ENCODE data around the gene NRIP3. TPM values are rescaled to one million over a fixed set of nuclear protein-coding genes. Genes with fewer than 3 reads are reported as not detected.
"Not testable (repeated sequence)": the region's sequence is repeated elsewhere in the genome, so short reads cannot be mapped to it uniquely, and the experiment has no call there.

The NRIP3 gene
- total and polyA plus RNA-seq, 9 donors: 0.76 to 1.6 (median 1.00) TPM

DNA sequence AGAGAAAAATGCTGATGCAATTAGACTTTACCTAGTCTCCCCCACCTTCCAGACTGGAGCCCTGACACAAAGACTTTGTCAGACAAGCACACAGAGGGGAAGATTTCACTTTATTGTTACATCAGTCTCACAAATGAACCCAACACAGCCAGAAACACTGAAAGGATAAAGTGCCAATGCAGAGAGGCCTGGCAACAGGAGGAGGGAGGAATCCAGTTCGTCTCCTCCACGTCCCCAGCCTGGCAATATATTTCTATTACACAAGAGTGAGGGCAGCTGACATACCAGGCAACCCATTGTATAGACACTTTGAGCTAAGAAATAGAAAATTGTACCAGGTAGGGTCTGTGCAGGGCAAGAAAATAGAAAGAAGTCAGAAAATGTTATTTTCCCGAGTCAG, 23.3 kb downstream of the NRIP3 start:
- H3K4me3 ChIP-seq (ENCODE audit: low read length): no peak overlapping the region
- H3K27me3 ChIP-seq (ENCODE audit: control insufficient read depth, insufficient read depth, low read length): no peaks in the 10 kb centered on the region
- no peaks in the 10 kb centered on the region for H3K36me3 ChIP-seq (ENCODE audit: control insufficient read depth, insufficient read depth, low read length)
- H3K4me1 ChIP-seq (ENCODE audit: control insufficient read depth, insufficient read depth, low read length): no peaks in the 10 kb centered on the region
- no peak for DNase-seq
- no peaks in the 10 kb centered on the region for H3K9me3 ChIP-seq (replicated peaks; ENCODE audit: control insufficient read depth, low read depth, low read length)
- H3K27ac ChIP-seq (ENCODE audit: low read length): no peak overlapping the region
- WGBS (ENCODE audit: insufficient coverage): no CpG with 5 or more reads among the region's 3 CpGs

DNA sequence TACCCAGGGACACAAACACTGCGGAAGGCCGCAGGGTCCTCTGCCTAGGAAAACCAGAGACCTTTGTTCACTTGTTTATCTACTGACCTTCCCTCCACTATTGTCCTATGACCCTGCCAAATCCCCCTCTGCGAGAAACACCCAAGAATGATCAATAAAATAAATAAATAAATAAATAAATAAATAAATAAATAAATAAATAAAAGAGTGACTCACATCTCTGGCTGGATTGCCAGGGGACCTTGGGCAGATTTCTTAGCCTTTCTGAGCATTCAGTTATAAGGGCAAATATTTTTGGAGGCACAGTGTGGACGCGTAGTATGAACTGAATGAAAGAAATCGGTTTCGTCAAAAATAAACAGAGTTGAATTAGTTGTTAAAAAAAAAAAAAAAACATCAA, 24.4 kb downstream of the NRIP3 start:
- H3K9me3 ChIP-seq (replicated peaks; ENCODE audit: control insufficient read depth, low read depth, low read length); H3K27ac ChIP-seq (ENCODE audit: low read length); H3K36me3 ChIP-seq (ENCODE audit: control insufficient read depth, insufficient read depth, low read length); H3K27me3 ChIP-seq (ENCODE audit: control insufficient read depth, insufficient read depth, low read length); H3K4me3 ChIP-seq (ENCODE audit: low read length); DNase-seq; H3K4me1 ChIP-seq (ENCODE audit: control insufficient read depth, insufficient read depth, low read length): not testable (repeated sequence)
- no CpG with 5 or more reads among the region's 7 CpGs for WGBS (ENCODE audit: insufficient coverage)

DNA sequence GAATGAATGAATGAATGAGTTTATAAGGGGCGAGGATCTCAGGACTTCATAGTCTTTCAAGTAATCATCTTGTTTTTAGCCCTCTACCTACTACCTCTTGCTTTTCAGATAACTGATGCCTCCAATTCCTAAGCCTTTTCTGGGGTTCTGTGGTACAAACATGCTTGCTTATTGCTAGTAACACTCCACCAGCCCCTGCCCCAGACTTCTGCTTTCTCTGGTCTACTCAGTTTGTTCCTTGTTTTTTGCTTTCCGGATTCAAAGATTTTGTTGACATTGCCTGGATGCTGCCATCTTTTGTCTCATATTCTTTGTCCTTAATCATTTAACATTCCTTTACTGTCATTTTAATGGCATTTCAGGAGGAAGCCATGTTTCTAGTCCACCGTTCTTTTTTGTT, 30.7 kb downstream of the NRIP3 start:
- no peak for DNase-seq
- Histone ChIP-seq H3K9me3 (replicated peaks; ENCODE audit: control insufficient read depth, low read depth, low read length) (no peaks in the 10 kb centered on the region), H3K36me3 (ENCODE audit: control insufficient read depth, insufficient read depth, low read length) (no peaks in the 10 kb centered on the region), H3K4me1 (ENCODE audit: control insufficient read depth, insufficient read depth, low read length) (no peaks in the 10 kb centered on the region), H3K27me3 (ENCODE audit: control insufficient read depth, insufficient read depth, low read length) (no peaks in the 10 kb centered on the region), H3K4me3 (ENCODE audit: low read length) (no peak overlapping the region), H3K27ac (ENCODE audit: low read length) (no peak overlapping the region)
- WGBS (ENCODE audit: insufficient coverage): 82% methylated on average over 1 of the region's 3 CpGs

DNA sequence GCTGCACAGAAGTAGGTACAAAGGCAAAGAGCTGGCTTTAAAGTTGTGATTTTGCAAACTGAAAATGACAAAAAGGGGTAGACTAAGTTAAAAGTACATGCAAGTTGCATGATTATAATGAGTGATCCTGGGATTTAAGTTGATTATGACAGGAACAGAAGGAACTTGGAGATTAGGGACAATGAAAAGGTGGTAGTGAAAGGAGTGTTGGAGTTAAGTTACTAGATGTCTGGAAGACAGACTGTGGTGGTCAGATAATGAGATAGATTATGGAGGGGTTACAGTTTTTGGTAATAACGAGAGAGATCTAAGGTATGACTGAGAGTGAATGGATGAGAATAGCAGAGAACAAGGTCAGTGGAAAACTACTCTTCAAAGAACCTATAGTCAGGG, 31.9 kb downstream of the NRIP3 start:
- no peak overlapping the region for H3K4me3 ChIP-seq (ENCODE audit: low read length)
- H3K9me3 ChIP-seq (replicated peaks; ENCODE audit: control insufficient read depth, low read depth, low read length): no peaks in the 10 kb centered on the region
- H3K27ac ChIP-seq (ENCODE audit: low read length): no peak overlapping the region
- WGBS (ENCODE audit: insufficient coverage): no CpG with 5 or more reads among the region's 1 CpG
- H3K36me3 ChIP-seq (ENCODE audit: control insufficient read depth, insufficient read depth, low read length): peaks cover 6% of the 10 kb centered on the region
- DNase-seq: no peak
- H3K27me3 ChIP-seq (ENCODE audit: control insufficient read depth, insufficient read depth, low read length): no peaks in the 10 kb centered on the region
- no peaks in the 10 kb centered on the region for H3K4me1 ChIP-seq (ENCODE audit: control insufficient read depth, insufficient read depth, low read length)

DNA sequence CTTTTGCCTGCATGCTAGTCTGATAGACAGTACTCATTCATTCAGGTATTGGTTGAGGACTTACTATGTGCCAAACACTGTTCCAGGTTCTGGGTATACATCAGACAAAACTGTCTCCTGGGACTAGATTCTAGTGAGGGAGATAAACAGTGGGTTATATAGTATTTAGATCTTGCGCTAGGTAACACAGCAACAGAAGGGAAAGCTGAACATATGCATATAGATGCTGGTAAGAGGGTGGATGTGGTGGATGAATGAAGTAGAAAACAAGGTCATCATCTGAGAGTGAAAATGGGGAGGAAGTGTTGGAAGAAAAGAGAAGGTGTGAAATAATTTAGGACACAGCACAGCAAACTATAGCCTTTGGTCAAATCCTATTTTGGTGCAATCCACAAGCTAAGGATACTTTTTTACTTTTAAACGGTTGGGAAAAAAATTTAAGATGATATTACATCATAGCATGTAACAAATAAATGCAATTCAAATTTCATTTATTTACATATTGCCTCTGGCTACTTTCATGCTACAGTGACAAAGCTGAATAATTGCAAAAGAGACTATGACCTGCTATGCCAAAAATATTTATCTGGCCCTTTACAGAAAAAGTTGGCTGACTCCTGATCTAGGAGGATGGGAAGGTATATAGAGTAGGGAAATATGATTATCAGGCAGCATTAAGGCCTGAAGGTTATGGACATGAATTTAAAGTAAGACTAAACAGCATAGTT, 32.4 kb downstream of the NRIP3 start:
- H3K36me3 ChIP-seq (ENCODE audit: control insufficient read depth, insufficient read depth, low read length): peaks cover 6% of the 10 kb centered on the region
- H3K4me3 ChIP-seq (ENCODE audit: low read length): no peak overlapping the region
- H3K4me1 ChIP-seq (ENCODE audit: control insufficient read depth, insufficient read depth, low read length): no peaks in the 10 kb centered on the region
- H3K27me3 ChIP-seq (ENCODE audit: control insufficient read depth, insufficient read depth, low read length): no peaks in the 10 kb centered on the region
- 78% methylated on average over 1 of the region's 2 CpGs for WGBS (ENCODE audit: insufficient coverage)
- no peak for DNase-seq
- no peaks in the 10 kb centered on the region for H3K9me3 ChIP-seq (replicated peaks; ENCODE audit: control insufficient read depth, low read depth, low read length)
- no peak overlapping the region for H3K27ac ChIP-seq (ENCODE audit: low read length)

DNA sequence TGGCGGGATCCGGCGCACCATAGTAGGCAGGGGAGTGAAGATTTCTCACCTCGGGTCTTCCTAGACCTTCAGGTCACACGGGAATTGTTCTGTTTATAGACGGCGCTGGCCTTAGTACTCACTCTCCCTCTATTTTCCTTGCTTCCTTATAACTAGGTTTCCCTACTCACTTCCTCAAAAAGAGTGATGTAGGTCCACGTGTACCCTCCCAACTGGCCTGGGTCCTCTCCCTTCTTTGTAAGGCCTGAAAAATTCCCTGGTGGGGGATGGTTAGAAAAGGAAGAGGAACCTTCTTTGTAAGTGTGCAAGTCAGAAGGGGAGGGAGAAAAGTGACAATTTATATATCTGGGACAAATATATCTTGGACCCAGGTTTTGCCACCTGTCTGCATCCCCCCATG, 36.6 kb downstream of the NRIP3 start:
- Histone ChIP-seq H3K27me3 (ENCODE audit: control insufficient read depth, insufficient read depth, low read length) (no peaks in the 10 kb centered on the region), H3K9me3 (replicated peaks; ENCODE audit: control insufficient read depth, low read depth, low read length) (no peaks in the 10 kb centered on the region), H3K4me1 (ENCODE audit: control insufficient read depth, insufficient read depth, low read length) (peaks cover 16% of the 10 kb centered on the region), H3K4me3 (ENCODE audit: low read length) (no peak overlapping the region), H3K36me3 (ENCODE audit: control insufficient read depth, insufficient read depth, low read length) (peaks cover 6% of the 10 kb centered on the region), H3K27ac (ENCODE audit: low read length) (no peak overlapping the region)
- no peak for DNase-seq
- WGBS (ENCODE audit: insufficient coverage): 100% methylated on average over 1 of the region's 8 CpGs

DNA sequence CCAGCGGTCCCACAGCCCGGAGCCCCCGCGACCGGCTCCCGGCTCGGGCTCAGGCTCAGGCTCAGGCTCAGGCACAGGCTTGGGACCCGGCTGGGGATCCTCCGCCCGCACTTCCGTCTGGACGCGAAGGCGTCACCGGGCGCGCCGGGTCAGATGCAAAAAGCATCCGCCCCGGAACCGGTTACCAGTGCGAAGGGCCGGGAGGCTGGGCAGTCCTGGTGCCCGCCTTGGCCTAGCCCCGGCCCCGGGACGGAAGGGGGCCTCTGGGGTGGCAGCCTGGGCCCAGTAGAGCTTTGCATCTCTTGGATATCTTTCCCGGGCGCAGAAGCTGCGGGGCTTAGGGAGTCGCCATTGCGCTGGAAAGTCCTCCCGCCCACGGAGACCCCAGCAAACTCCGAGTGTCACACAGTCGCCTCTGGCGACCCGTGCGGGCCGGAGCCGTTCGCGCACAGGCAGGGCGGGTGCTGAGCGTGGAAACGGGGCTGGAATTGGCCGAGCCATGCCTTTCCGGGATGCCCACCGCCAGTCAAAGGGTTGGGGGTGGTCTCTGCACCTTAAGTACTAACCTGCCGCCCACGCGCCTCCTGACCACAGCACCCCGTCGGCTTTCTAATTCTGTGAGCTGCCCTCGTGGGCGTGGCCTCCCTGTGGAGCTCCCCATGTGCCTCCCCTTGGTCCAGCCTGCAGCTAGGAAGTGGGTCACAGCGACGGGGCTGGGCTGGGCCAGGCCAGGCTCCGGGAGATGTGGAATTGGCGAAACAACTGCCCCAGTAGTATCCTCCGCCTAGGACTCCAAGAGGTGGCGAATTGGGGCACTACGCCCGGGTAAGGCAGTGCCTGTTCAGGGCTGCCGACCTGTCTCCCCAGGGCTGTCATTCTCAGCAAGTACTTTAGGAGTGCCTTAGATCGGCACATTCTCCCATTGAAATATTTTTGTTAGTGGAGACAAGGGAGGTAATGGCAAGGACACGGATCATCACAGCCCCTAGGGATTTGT, 39.2 kb downstream of the NRIP3 start, which contains the start of gene TMEM9B:
TMEM9B (minus strand) TSS at position 119 of the 997 bp plus-strand sequence. CDS start 129 bp downstream, outside the sequence.
- peaks cover 6% of the 10 kb centered on the region for H3K36me3 ChIP-seq (ENCODE audit: control insufficient read depth, insufficient read depth, low read length)
- DNase-seq: peak; percentile 94
- WGBS (ENCODE audit: insufficient coverage): under 1% methylated on average over 64 of the region's 67 CpGs
- H3K9me3 ChIP-seq (replicated peaks; ENCODE audit: control insufficient read depth, low read depth, low read length): no peaks in the 10 kb centered on the region
- H3K27me3 ChIP-seq (ENCODE audit: control insufficient read depth, insufficient read depth, low read length): no peaks in the 10 kb centered on the region
- H3K4me1 ChIP-seq (ENCODE audit: control insufficient read depth, insufficient read depth, low read length): peaks cover 16% of the 10 kb centered on the region
- H3K4me3 ChIP-seq (ENCODE audit: low read length): peak within 1 kb of the TSS; percentile 93
- peak within 1 kb of the TSS; percentile 96 for H3K27ac ChIP-seq (ENCODE audit: low read length)

DNA sequence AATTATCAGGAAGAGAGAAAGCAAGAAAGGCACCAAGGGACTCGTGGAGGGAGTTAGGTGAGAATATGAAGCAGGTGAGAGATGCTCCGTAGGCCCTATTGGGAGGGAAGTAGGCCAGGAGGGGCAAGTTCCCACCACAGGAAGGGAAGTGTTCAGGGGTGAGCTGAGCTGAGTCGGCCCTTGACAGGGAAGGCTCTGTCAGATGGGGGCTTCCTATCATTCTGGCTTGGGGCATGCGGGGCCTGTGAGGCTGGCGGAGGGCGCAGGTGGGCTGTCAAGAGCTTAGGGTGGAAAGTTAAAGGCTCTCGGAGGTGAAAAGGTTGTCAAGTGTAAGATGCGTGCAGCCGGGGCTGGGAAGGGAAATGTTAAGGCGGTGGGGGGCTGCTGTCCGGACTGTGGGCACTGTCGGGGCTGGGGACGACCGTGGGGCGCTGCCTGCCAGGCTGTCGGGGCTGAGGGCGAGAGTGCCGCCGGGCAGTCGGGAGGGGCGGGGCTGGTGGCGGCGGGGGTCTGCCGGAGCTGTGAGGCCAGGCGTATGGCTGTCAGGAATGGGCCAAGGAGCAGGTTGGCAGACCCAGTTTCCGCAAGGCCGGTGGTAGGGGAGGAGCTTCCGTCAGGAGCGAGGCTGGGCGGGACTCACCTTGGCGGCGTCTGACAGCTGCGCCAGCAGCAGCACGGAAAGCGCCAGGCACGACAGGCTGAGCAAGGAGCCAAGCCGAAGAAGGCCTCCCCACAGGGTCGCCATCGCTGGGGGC, 40.1 kb downstream of the NRIP3 start:
- Histone ChIP-seq H3K4me3 (ENCODE audit: low read length) (peak overlapping the region; percentile 93), H3K27me3 (ENCODE audit: control insufficient read depth, insufficient read depth, low read length) (no peaks in the 10 kb centered on the region), H3K9me3 (replicated peaks; ENCODE audit: control insufficient read depth, low read depth, low read length) (no peaks in the 10 kb centered on the region), H3K4me1 (ENCODE audit: control insufficient read depth, insufficient read depth, low read length) (peaks cover 21% of the 10 kb centered on the region), H3K27ac (ENCODE audit: low read length) (peak overlapping the region; percentile 96), H3K36me3 (ENCODE audit: control insufficient read depth, insufficient read depth, low read length) (peaks cover 6% of the 10 kb centered on the region)
- 3% methylated on average over 38 of the region's 39 CpGs for WGBS (ENCODE audit: insufficient coverage)
- DNase-seq: no peak

DNA sequence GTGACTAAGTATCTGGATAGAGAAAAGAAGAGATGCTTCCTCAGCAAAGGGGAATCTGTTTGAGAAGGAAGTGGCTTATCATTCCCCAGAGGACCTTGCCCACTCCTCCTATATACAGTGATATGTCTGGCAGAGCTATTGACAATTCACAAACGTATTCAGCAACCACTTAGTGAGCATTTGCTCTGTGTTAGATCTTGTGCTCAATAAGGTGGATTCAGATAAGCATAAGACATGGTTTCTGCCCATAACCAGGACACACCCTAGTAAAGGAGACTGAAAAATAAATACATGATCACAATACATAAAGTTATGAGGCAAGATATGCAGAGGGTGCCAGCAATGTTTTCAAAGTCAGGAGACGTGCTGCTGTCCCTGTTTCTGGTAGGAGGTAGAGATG, 41.0 kb downstream of the NRIP3 start:
- Histone ChIP-seq H3K4me1 (ENCODE audit: control insufficient read depth, insufficient read depth, low read length) (peaks cover 21% of the 10 kb centered on the region), H3K36me3 (ENCODE audit: control insufficient read depth, insufficient read depth, low read length) (peaks cover 6% of the 10 kb centered on the region), H3K4me3 (ENCODE audit: low read length) (no peak overlapping the region), H3K9me3 (replicated peaks; ENCODE audit: control insufficient read depth, low read depth, low read length) (no peaks in the 10 kb centered on the region), H3K27me3 (ENCODE audit: control insufficient read depth, insufficient read depth, low read length) (no peaks in the 10 kb centered on the region), H3K27ac (ENCODE audit: low read length) (no peak overlapping the region)
- WGBS (ENCODE audit: insufficient coverage): no CpG with 5 or more reads among the region's 2 CpGs
- DNase-seq: no peak

DNA sequence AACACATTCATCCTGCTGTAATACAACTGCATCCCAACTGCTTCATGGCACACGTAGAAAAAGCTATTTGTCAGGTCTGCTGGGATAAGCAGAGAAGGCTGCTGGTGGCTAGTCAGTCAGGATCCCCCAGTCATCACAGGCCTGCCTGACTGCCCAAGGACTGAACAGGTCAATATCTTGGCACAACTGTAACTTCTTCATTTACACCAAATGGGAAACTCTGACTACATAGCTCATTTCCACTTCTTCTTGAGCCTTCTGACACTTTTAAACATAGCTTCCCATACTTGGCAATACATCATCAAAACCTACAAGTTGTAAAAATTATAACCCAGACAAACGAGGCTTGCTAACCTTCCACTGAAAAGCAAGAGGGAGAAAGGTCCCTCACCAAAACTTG, 42.4 kb downstream of the NRIP3 start:
- peaks cover 21% of the 10 kb centered on the region for H3K4me1 ChIP-seq (ENCODE audit: control insufficient read depth, insufficient read depth, low read length)
- no peaks in the 10 kb centered on the region for H3K9me3 ChIP-seq (replicated peaks; ENCODE audit: control insufficient read depth, low read depth, low read length)
- no CpG with 5 or more reads among the region's 2 CpGs for WGBS (ENCODE audit: insufficient coverage)

More for the DNA sequence above, 42.4 kb downstream of the NRIP3 start:
- H3K36me3 ChIP-seq (ENCODE audit: control insufficient read depth, insufficient read depth, low read length): no peaks in the 10 kb centered on the region
- no peak for DNase-seq
- no peak overlapping the region for H3K4me3 ChIP-seq (ENCODE audit: low read length)
- no peak overlapping the region for H3K27ac ChIP-seq (ENCODE audit: low read length)
- no peaks in the 10 kb centered on the region for H3K27me3 ChIP-seq (ENCODE audit: control insufficient read depth, insufficient read depth, low read length)

Data from muscle of leg (tissue), 11 donors.